HG02623 (cell line): ENCODE data around the gene MRTO4.
"Not testable (repeated sequence)": the region's sequence is repeated elsewhere in the genome, so short reads cannot be mapped to it uniquely, and the experiment has no call there.

Experiments used
- ATAC-seq: cut with Tn5 transposase; IDR thresholded peaks from one replicate; pipeline ENCODE4 v1.9.1; 2021; ENCODE audit warnings: moderate library complexity; ENCODE audit not compliant: unreplicated experiment

Gene MRTO4

GRCh38 chr1:19222979-19223824 lies 28.4 kb upstream of the MRTO4 start:
- no peak for ATAC-seq

GRCh38 chr1:19229229-19229628 lies 22.4 kb upstream of the MRTO4 start:
- no peak for ATAC-seq

- no peak for ATAC-seq
These were observed 21.7 kb upstream of the MRTO4 start for GRCh38 chr1:19229828-19230325.

- ATAC-seq: not testable (repeated sequence)
These were observed 19.7 kb upstream of the MRTO4 start for GRCh38 chr1:19231736-19232523.

- no peak for ATAC-seq
These were observed 19.1 kb upstream of the MRTO4 start for GRCh38 chr1:19232524-19232846.

GRCh38 chr1:19234224-19234623 lies 17.4 kb upstream of the MRTO4 start:
- no peak for ATAC-seq

GRCh38 chr1:19239876-19240275 lies 11.7 kb upstream of the MRTO4 start:
- no peak for ATAC-seq

GRCh38 chr1:19240673-19241538 lies 10.7 kb upstream of the MRTO4 start:
- ATAC-seq: no peak

GRCh38 chr1:19250629-19251304 lies 838 bp upstream of the MRTO4 start:
- no peak for ATAC-seq

GRCh38 chr1:19254416-19254815 lies 2.8 kb downstream of the MRTO4 start:
- no peak for ATAC-seq

GRCh38 chr1:19255288-19255687 lies 3.7 kb downstream of the MRTO4 start:
- ATAC-seq: no peak

- ATAC-seq: not testable (repeated sequence)
These were observed 4.7 kb downstream of the MRTO4 start for GRCh38 chr1:19256301-19256700.

GRCh38 chr1:19257178-19257914 lies 5.7 kb downstream of the MRTO4 start:
- no peak for ATAC-seq

GRCh38 chr1:19258353-19258752 lies 6.7 kb downstream of the MRTO4 start:
- ATAC-seq: no peak

GRCh38 chr1:19260211-19261138 lies 8.9 kb downstream of the MRTO4 start:
- ATAC-seq: no peak

GRCh38 chr1:19262047-19262446 lies 10.4 kb downstream of the MRTO4 start:
- ATAC-seq: no peak

- ATAC-seq: no peak
These were observed 11.1 kb downstream of the MRTO4 start for GRCh38 chr1:19262744-19263143.

GRCh38 chr1:19268445-19268844 lies 16.8 kb downstream of the MRTO4 start:
- ATAC-seq: no peak
